A172 (cell line): ENCODE data around the gene ZFR2. TPM values are rescaled to one million over a fixed set of nuclear protein-coding genes. Genes with fewer than 3 reads are reported as not detected.

ENCODE experiments used
- DNase-seq: peaks from one replicate; pipeline ENCODE4 v3.0.0-alpha.2; 2015; ENCODE audit warnings: low spot score
- total RNA-seq: library from RNA; depleted of rRNA; stranded (reverse); fragments of >200 nt; shearing (Covaris generic); gene quantifications from 2 replicates; pipeline ENCODE4 v1.2.3, GENCODE V29; 2014

Gene ZFR2
- total RNA-seq, 1 experiment from 2014 or later, result not detected

- no peak for DNase-seq
These were observed 30.9 kb downstream of the ZFR2 start for GRCh38 chr19:3837922-3838321.

- DNase-seq, result no peak
These were observed 31.5 kb downstream of the ZFR2 start for GRCh38 chr19:3837332-3837731.

- no peak for DNase-seq
These were observed 32.0 kb downstream of the ZFR2 start for GRCh38 chr19:3836887-3837286.

GRCh38 chr19:3835055-3835435 is 33.8 kb downstream of the ZFR2 start:
- DNase-seq, result no peak

- DNase-seq, result no peak
These were observed 34.3 kb downstream of the ZFR2 start for GRCh38 chr19:3834349-3835054.

GRCh38 chr19:3833578-3834348 is 35.1 kb downstream of the ZFR2 start:
- no peak for DNase-seq

- no peak for DNase-seq
These were observed 36.8 kb downstream of the ZFR2 start for GRCh38 chr19:3832001-3832400.

- DNase-seq, result no peak
These were observed 37.2 kb downstream of the ZFR2 start for GRCh38 chr19:3831601-3832000.

GRCh38 chr19:3830621-3831589 is 37.9 kb downstream of the ZFR2 start:
- DNase-seq, result no peak

GRCh38 chr19:3827306-3827705 is 41.5 kb downstream of the ZFR2 start:
- DNase-seq, result no peak

GRCh38 chr19:3826163-3826562 is 42.7 kb downstream of the ZFR2 start:
- DNase-seq, result no peak

- DNase-seq, result no peak
These were observed 43.4 kb downstream of the ZFR2 start for GRCh38 chr19:3825286-3825956.

- DNase-seq, result no peak
These were observed 45.5 kb downstream of the ZFR2 start for GRCh38 chr19:3823350-3823713.

- no peak for DNase-seq
These were observed 46.0 kb downstream of the ZFR2 start for GRCh38 chr19:3822683-3823349.

- no peak for DNase-seq
These were observed 46.9 kb downstream of the ZFR2 start for GRCh38 chr19:3821857-3822364.

- DNase-seq, result no peak
These were observed 47.7 kb downstream of the ZFR2 start for GRCh38 chr19:3821156-3821555.

- no peak for DNase-seq
These were observed 48.8 kb downstream of the ZFR2 start for GRCh38 chr19:3819989-3820388.

GRCh38 chr19:3818918-3819317 is 49.9 kb downstream of the ZFR2 start:
- no peak for DNase-seq

- DNase-seq, result peak; percentile 74
These were observed 50.4 kb downstream of the ZFR2 start for GRCh38 chr19:3818466-3818865.

- DNase-seq, result no peak
These were observed 51.1 kb downstream of the ZFR2 start for GRCh38 chr19:3817761-3818160.
